Hematopoietic multipotent progenitor cell treated with erythropoietin and hydrocortisone succinate and interleukin-3 and kit ligand, for 6 days (in vitro differentiated cells): ENCODE data around the gene SRGAP2B.
"Not testable (repeated sequence)": the region's sequence is repeated elsewhere in the genome, so short reads cannot be mapped to it uniquely, and the experiment has no call there.

Source experiments
- DNase-seq: peaks from one replicate; pipeline ENCODE4 v3.0.0-alpha.2; 2015

SRGAP2B gene

GRCh38 chr1:145082483-145083255 lies 12.5 kb downstream of the SRGAP2B start:
- not testable (repeated sequence) for DNase-seq

- DNase-seq = not testable (repeated sequence)
Measured at GRCh38 chr1:145080193-145080592, 14.9 kb downstream of the SRGAP2B start.

GRCh38 chr1:145079737-145080136 lies 15.4 kb downstream of the SRGAP2B start:
- DNase-seq = peak; percentile 5

GRCh38 chr1:145078787-145079370 lies 16.2 kb downstream of the SRGAP2B start:
- not testable (repeated sequence) for DNase-seq

GRCh38 chr1:145077872-145078786 lies 17.0 kb downstream of the SRGAP2B start:
- DNase-seq = not testable (repeated sequence)

GRCh38 chr1:145076877-145077276 lies 18.3 kb downstream of the SRGAP2B start:
- not testable (repeated sequence) for DNase-seq

- DNase-seq = not testable (repeated sequence)
Measured at GRCh38 chr1:145074021-145074559, 21.0 kb downstream of the SRGAP2B start.

- not testable (repeated sequence) for DNase-seq
Measured at GRCh38 chr1:145071569-145071968, 23.6 kb downstream of the SRGAP2B start.

GRCh38 chr1:145066486-145066885 lies 28.6 kb downstream of the SRGAP2B start:
- DNase-seq = not testable (repeated sequence)

GRCh38 chr1:145065194-145065826 lies 29.8 kb downstream of the SRGAP2B start:
- DNase-seq = not testable (repeated sequence)

GRCh38 chr1:145063941-145064648 lies 31.0 kb downstream of the SRGAP2B start:
- not testable (repeated sequence) for DNase-seq

- not testable (repeated sequence) for DNase-seq
Measured at GRCh38 chr1:145063285-145063684, 31.8 kb downstream of the SRGAP2B start.

GRCh38 chr1:145058184-145058583 lies 36.9 kb downstream of the SRGAP2B start:
- not testable (repeated sequence) for DNase-seq

- not testable (repeated sequence) for DNase-seq
Measured at GRCh38 chr1:145055217-145055760, 39.8 kb downstream of the SRGAP2B start.

- not testable (repeated sequence) for DNase-seq
Measured at GRCh38 chr1:145053428-145053827, 41.7 kb downstream of the SRGAP2B start.

- DNase-seq = not testable (repeated sequence)
Measured at GRCh38 chr1:145052019-145052776, 42.9 kb downstream of the SRGAP2B start.

GRCh38 chr1:145048181-145048856 lies 46.8 kb downstream of the SRGAP2B start:
- not testable (repeated sequence) for DNase-seq

- DNase-seq = not testable (repeated sequence)
Measured at GRCh38 chr1:145047553-145047952, 47.6 kb downstream of the SRGAP2B start.

- DNase-seq = not testable (repeated sequence)
Measured at GRCh38 chr1:145045571-145046273, 49.4 kb downstream of the SRGAP2B start.
